Esophagus (tissue), 2 donors: ENCODE results near the gene MED20. TPM values are rescaled to one million over a fixed set of nuclear protein-coding genes. Genes with fewer than 3 reads are reported as not detected.

Source experiments
- H3K27ac ChIP-seq, 2 donors: one replicate each; pipeline ENCODE4 v1.5.1; 2013; ENCODE audit warnings: low read depth in 2 of 2, mild to moderate bottlenecking in 2 of 2, inconsistent platforms in 1 of 2, low read length in 1 of 2, moderate library complexity in 1 of 2
- H3K27me3 ChIP-seq, 2 donors: one replicate each; pipeline ENCODE4 v1.6.1; 2013; ENCODE audit warnings: low read length in 2 of 2, control low read depth in 1 of 2, mild to moderate bottlenecking in 1 of 2; ENCODE audit not compliant: insufficient read depth in 2 of 2, control insufficient read depth in 1 of 2
- H3K36me3 ChIP-seq, 2 donors: one replicate each; pipeline ENCODE4 v1.6.1; 2013; ENCODE audit warnings: low read length in 1 of 2; ENCODE audit not compliant: control insufficient read depth in 2 of 2, insufficient read depth in 2 of 2
- H3K4me1 ChIP-seq, 2 donors: one replicate each; pipeline ENCODE4 v1.6.1; 2013; ENCODE audit warnings: low read length in 1 of 2; ENCODE audit not compliant: control insufficient read depth in 2 of 2, insufficient read depth in 2 of 2
- H3K4me3 ChIP-seq, 2 donors: one replicate each; pipeline ENCODE4 v1.5.1; 2013; ENCODE audit warnings: low read length in 2 of 2, mild to moderate bottlenecking in 2 of 2, low read depth in 1 of 2, moderate library complexity in 1 of 2
- H3K9me3 ChIP-seq, 2 donors: one replicate each; pipeline ENCODE4 v1.6.1; 2013; ENCODE audit warnings: mild to moderate bottlenecking in 2 of 2, low read depth in 1 of 2, low read length in 1 of 2, moderate library complexity in 1 of 2; ENCODE audit not compliant: control insufficient read depth in 2 of 2, insufficient read depth in 1 of 2
- WGBS, 2 donors: extraction: QIAGEN DNeasy Blood & Tissue Kit; methylation state at CpG; one replicate each; pipeline ENCODE4 v1.1.7; 2013; 5-methylcytosine and 5-hydroxymethylcytosine counted together
- polyA plus RNA-seq, 2 donors: library from polyadenylated mRNA; stranded (reverse); fragments of 200-250 nt; gene quantifications; one replicate each; pipeline ENCODE4 v1.2.3, GENCODE V29; 2013
- donor health status: healthy with polysubstance abuse.
- donor health status: Bipolar disorder and iron deficiency.

The MED20 gene, protein sequence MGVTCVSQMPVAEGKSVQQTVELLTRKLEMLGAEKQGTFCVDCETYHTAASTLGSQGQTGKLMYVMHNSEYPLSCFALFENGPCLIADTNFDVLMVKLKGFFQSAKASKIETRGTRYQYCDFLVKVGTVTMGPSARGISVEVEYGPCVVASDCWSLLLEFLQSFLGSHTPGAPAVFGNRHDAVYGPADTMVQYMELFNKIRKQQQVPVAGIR
- polyA plus RNA-seq: 1 to 10 TPM; 7.1 to 8.0 TPM

GRCh38 chr6:41920921-41921711 lies at the start of gene MED20, which contains the start of gene BYSL:
TSS of gene MED20 (minus strand) at chr6:41921139. CDS start at chr6:41921018, 121 bp downstream.
TSS of gene BYSL (plus strand) at chr6:41921499. CDS start at chr6:41921563, 64 bp downstream.
- Histone ChIP-seq H3K27ac (peak within 1 kb of the TSS; percentile 94 to 99), H3K36me3 (peaks cover 2 to 3% of the 10 kb centered on the region in 2 donors), H3K4me1 (peaks cover 0 to 6% of the 10 kb centered on the region in 2 donors), H3K9me3 (no peaks in the 10 kb centered on the region), H3K4me3 (peak within 1 kb of the TSS; percentile 81 to 98), H3K27me3 (no peaks in the 10 kb centered on the region)
- 0% methylated on average over 55 of the region's 55 CpGs for WGBS, 2 donors

DNA sequence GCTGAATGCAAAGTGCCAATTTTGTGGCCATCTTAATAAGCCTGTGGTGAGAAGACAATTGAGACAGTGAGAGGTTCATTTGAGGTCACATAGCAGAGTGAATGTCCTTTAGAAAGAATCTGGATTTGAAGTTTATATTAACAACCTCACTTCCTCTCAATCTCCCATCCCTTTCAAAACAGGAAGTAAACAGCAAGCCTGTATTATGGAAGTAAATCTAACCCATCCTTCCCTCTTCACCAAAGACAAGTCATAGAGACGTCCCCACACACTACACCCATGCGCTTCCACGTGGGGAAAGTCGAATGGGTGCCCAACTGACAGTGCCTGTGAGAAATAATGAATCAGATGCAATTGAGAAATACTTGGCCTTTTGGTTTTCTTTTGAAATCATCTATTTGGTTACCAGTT lies 49.5 kb upstream of the MED20 start:
- Histone ChIP-seq H3K4me1 (no peaks in the 10 kb centered on the region), H3K36me3 (no peaks in the 10 kb centered on the region), H3K27ac (no peak overlapping the region), H3K4me3 (no peak overlapping the region), H3K9me3 (no peaks in the 10 kb centered on the region), H3K27me3 (no peaks in the 10 kb centered on the region)
- 53 to 64% methylated on average over 4 of the region's 4 CpGs for WGBS, 2 donors

GRCh38 chr6:41967312-41968287 lies 46.7 kb upstream of the MED20 start:
- Histone ChIP-seq H3K4me1 (peaks cover 0 to 2% of the 10 kb centered on the region in 2 donors), H3K27ac (no peak overlapping the region), H3K9me3 (no peaks in the 10 kb centered on the region), H3K36me3 (no peaks in the 10 kb centered on the region), H3K4me3 (no peak overlapping the region), H3K27me3 (no peaks in the 10 kb centered on the region)
- 70 to 85% methylated on average over 7 of the region's 7 CpGs for WGBS, 2 donors

DNA sequence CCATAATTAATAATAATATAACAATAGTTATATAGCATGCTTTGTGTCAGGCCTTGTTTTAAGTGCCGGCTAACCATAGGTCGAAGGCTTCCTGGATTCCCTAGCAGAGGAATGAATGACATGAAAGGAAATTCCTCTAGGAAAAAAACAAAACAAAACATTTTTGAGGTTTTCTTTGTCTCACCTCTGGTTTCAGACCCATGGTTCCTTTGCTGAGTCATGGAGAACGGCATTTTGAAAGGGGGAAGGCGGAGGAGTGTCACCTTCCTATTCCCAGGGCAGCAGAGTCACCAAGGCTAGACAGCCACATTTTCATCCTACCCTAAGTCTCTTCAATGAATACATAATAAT lies 46.0 kb upstream of the MED20 start:
- no peaks in the 10 kb centered on the region for H3K9me3 ChIP-seq
- no peak overlapping the region for H3K27ac ChIP-seq
- H3K36me3 ChIP-seq: no peaks in the 10 kb centered on the region
- no peaks in the 10 kb centered on the region for H3K27me3 ChIP-seq
- WGBS, 2 donors: 65 to 81% methylated on average over 4 of the region's 4 CpGs
- H3K4me1 ChIP-seq: peaks cover 0 to 2% of the 10 kb centered on the region in 2 donors
- H3K4me3 ChIP-seq: no peak overlapping the region

GRCh38 chr6:41966214-41966920 lies 45.4 kb upstream of the MED20 start:
- 73 to 85% methylated on average over 4 to 5 of the region's 5 CpGs for WGBS, 2 donors
- H3K27ac ChIP-seq: no peak overlapping the region
- no peaks in the 10 kb centered on the region for H3K36me3 ChIP-seq
- H3K4me1 ChIP-seq: peaks cover 0 to 2% of the 10 kb centered on the region in 2 donors
- no peaks in the 10 kb centered on the region for H3K9me3 ChIP-seq
- no peaks in the 10 kb centered on the region for H3K27me3 ChIP-seq
- H3K4me3 ChIP-seq: no peak overlapping the region

GRCh38 chr6:41965429-41966213 lies 44.7 kb upstream of the MED20 start:
- no peaks in the 10 kb centered on the region for H3K36me3 ChIP-seq
- no peaks in the 10 kb centered on the region for H3K27me3 ChIP-seq
- H3K9me3 ChIP-seq: no peaks in the 10 kb centered on the region
- H3K27ac ChIP-seq: no peak overlapping the region
- no peak overlapping the region for H3K4me3 ChIP-seq
- peaks cover 0 to 2% of the 10 kb centered on the region in 2 donors for H3K4me1 ChIP-seq
- WGBS, 2 donors: 69 to 77% methylated on average over 11 of the region's 11 CpGs

DNA sequence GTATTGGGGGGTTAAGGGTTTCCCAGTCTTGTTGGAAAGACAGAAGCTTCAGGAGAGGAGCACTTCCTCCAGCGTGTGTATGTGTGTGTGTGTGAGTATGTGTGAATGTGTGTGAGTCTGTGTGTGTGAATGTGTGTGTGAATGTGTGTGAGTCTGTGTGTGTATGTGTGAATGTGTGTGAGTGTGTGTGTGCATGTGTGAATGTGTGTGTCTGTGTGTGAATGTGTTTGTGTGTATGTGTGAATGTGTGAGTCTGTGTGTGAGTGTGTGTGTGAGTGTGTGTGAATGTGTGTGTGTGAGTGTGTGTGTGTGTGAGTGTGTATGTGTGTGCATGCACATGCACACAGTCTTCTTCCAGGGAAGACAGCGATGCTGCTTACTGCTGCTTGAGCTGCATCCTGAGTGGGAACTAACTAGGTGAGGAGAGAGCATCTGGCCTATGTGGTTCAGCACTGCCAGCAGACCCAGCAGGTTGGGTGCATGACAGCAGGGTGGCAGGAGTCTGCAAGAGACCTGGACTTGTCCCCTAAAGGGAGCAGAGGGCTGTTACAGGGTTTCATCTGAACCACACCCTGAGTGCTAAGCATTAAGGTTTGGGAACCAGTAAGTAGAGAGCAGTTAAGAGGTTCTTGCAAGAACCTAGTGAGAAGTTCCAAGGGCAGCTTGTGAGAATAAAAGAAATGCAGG lies 43.4 kb upstream of the MED20 start:
- no peaks in the 10 kb centered on the region for H3K27me3 ChIP-seq
- H3K27ac ChIP-seq: no peak overlapping the region
- H3K4me1 ChIP-seq: peaks cover 0 to 2% of the 10 kb centered on the region in 2 donors
- 72 to 78% methylated on average over 2 of the region's 2 CpGs for WGBS, 2 donors
- no peaks in the 10 kb centered on the region for H3K36me3 ChIP-seq
- H3K4me3 ChIP-seq: no peak overlapping the region
- no peaks in the 10 kb centered on the region for H3K9me3 ChIP-seq

- no peaks in the 10 kb centered on the region for H3K9me3 ChIP-seq
- H3K27ac ChIP-seq: no peak overlapping the region
- peaks cover 0 to 2% of the 10 kb centered on the region in 2 donors for H3K4me1 ChIP-seq
- WGBS, 2 donors: 53 to 57% methylated on average over 1 of the region's 1 CpG
- H3K36me3 ChIP-seq: no peaks in the 10 kb centered on the region
- H3K27me3 ChIP-seq: no peaks in the 10 kb centered on the region
- H3K4me3 ChIP-seq: no peak overlapping the region
These were observed 42.4 kb upstream of the MED20 start for GRCh38 chr6:41963371-41963770.
